ENCODE measurements around the gene MMP17.
"Not testable (repeated sequence)": the region's sequence is repeated elsewhere in the genome, so short reads cannot be mapped to it uniquely, and the experiment has no call there.

The MMP17 gene

GRCh38 chr12:131871677-131872076, 43.5 kb downstream of the MMP17 start:
- H3K4me3 ChIP-seq (replicated peaks; ENCODE audit: insufficient read depth, low read length) = no peak overlapping the region
- DNase-seq (ENCODE audit: low read depth in 1 of 2, low spot score in 1 of 2) = no peak
- H3K27ac ChIP-seq (replicated peaks) = peak overlapping the region; percentile 86

GRCh38 chr12:131872154-131873051, 44.2 kb downstream of the MMP17 start:
- Histone ChIP-seq H3K27me3 (ENCODE audit: insufficient read depth, poor library complexity, severe bottlenecking) (no peaks in the 10 kb centered on the region), H3K4me3 (replicated peaks; ENCODE audit: insufficient read depth, low read length) (no peak overlapping the region), H3K27ac (replicated peaks) (peak overlapping the region; percentile 86)
- TF ChIP-seq GABPA (IDR thresholded peaks at IDR 0.05; ENCODE audit: low read depth) (0 out of 2 replicates have a peak, but pooled peaks have one; percentile 33), REST (IDR thresholded peaks at IDR 0.05; ENCODE audit: insufficient replicate concordance, low read depth) (peak; percentile 30), POLR2AphosphoS5 (IDR thresholded peaks at IDR 0.05; ENCODE audit: low read depth) (peak; percentile 74), CTCF (IDR thresholded peaks at IDR 0.05; ENCODE audit: insufficient read depth, low read length) (no peak), SPI1 (IDR thresholded peaks at IDR 0.05; ENCODE audit: borderline replicate concordance, low read depth) (no peak)
- DNase-seq (ENCODE audit: low read depth in 1 of 2, low spot score in 1 of 2) = peak; percentile 89 to 90

More at GRCh38 chr12:131871677-131872076, 43.5 kb downstream of the MMP17 start:
- H3K27me3 ChIP-seq (ENCODE audit: insufficient read depth, poor library complexity, severe bottlenecking) = no peaks in the 10 kb centered on the region
- TF ChIP-seq SPI1 (IDR thresholded peaks at IDR 0.05; ENCODE audit: borderline replicate concordance, low read depth) (no peak), REST (IDR thresholded peaks at IDR 0.05; ENCODE audit: insufficient replicate concordance, low read depth) (no peak), GABPA (IDR thresholded peaks at IDR 0.05; ENCODE audit: low read depth) (no peak), POLR2AphosphoS5 (IDR thresholded peaks at IDR 0.05; ENCODE audit: low read depth) (no peak), CTCF (IDR thresholded peaks at IDR 0.05; ENCODE audit: insufficient read depth, low read length) (no peak)

- peak overlapping the region; percentile 86 for H3K27ac ChIP-seq (replicated peaks)
- no peaks in the 10 kb centered on the region for H3K27me3 ChIP-seq (ENCODE audit: insufficient read depth, poor library complexity, severe bottlenecking)
- no peak overlapping the region for H3K4me3 ChIP-seq (replicated peaks; ENCODE audit: insufficient read depth, low read length)
- TF ChIP-seq CTCF (IDR thresholded peaks at IDR 0.05; ENCODE audit: insufficient read depth, low read length) = no peak
- TF ChIP-seq REST (IDR thresholded peaks at IDR 0.05; ENCODE audit: insufficient replicate concordance, low read depth) = no peak
- no peak for TF ChIP-seq POLR2AphosphoS5 (IDR thresholded peaks at IDR 0.05; ENCODE audit: low read depth)
- TF ChIP-seq GABPA (IDR thresholded peaks at IDR 0.05; ENCODE audit: low read depth) = no peak
- DNase-seq (ENCODE audit: low read depth in 1 of 2, low spot score in 1 of 2) = no peak
Measured at GRCh38 chr12:131873293-131873692, 45.1 kb downstream of the MMP17 start.

- H3K27me3 ChIP-seq (ENCODE audit: insufficient read depth, poor library complexity, severe bottlenecking); H3K4me3 ChIP-seq (replicated peaks; ENCODE audit: insufficient read depth, low read length): not testable (repeated sequence)
- peak overlapping the region; percentile 86 for H3K27ac ChIP-seq (replicated peaks)
- peak in 1 of 2 experiments; percentile 61 for DNase-seq (ENCODE audit: low read depth in 1 of 2, low spot score in 1 of 2)
Measured at GRCh38 chr12:131874972-131875371, 46.8 kb downstream of the MMP17 start.

GRCh38 chr12:131877216-131877615, 49.0 kb downstream of the MMP17 start:
- DNase-seq (ENCODE audit: low read depth in 1 of 2, low spot score in 1 of 2); H3K4me3 ChIP-seq (replicated peaks; ENCODE audit: insufficient read depth, low read length); H3K27me3 ChIP-seq (ENCODE audit: insufficient read depth, poor library complexity, severe bottlenecking): not testable (repeated sequence)
- H3K27ac ChIP-seq (replicated peaks) = peak overlapping the region; percentile 69

Measured in HL-60 (cell line).